ENCODE results near the gene TAX1BP1. TPM values are rescaled to one million over a fixed set of nuclear protein-coding genes. Genes with fewer than 3 reads are reported as not detected.

The TAX1BP1 gene
- total RNA-seq, 1 experiment from 2014 or later, result 58.3 TPM

DNA sequence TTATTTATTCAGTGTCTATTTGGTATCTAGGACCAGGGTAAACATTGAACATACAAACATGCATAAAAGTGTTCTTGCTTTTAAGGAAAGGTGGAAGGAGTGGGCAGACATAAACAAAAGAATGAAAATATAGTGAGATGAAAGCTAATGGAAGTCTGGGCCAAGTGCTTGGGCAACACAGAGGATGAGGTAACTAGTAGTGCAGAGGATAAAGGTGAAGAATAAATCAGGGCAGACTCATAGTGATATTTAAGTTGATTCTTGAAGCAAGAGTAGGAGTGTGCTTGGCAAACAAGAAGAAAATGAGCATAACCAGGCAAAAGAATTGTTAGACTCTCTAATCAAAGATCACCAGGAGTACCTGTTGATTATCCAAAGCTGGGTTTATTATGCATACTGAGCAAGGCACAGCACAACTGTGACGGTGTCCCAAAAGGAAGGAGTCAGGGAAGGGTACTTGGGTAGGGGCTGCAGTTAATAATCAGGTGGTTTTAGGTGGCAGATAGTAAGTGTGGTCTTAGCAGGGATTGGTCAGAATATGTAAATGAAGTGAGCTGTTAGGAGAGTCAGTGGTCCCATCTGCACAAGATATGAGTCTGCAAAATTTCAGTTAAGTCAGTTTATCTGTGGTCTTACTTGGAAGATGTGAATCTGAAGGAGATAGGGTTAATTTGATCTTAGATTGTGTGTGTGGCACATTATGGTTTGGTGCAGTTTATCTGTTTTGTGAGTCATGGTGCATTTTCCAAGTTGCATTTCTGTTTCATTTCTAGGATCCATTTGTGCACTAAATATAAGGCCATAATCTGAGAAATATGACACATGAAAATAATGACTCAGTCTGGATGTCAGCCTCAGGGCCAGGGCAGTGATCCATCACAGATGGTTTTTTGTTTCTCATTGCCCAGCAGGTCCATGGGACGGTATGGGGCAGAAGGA lies 30.6 kb upstream of the TAX1BP1 start:
- H3K9me3 ChIP-seq (ENCODE audit: control insufficient read depth, low read depth, low read length), result no peaks in the 10 kb centered on the region
- no peak overlapping the region for H2AFZ ChIP-seq (ENCODE audit: low read length)
- no peak overlapping the region for H3T11ph ChIP-seq (ENCODE audit: low read length)
- H3K9ac ChIP-seq (ENCODE audit: extremely low read depth, insufficient read length, low read length), result no peak overlapping the region
- H3K27ac ChIP-seq (ENCODE audit: insufficient read length, low read depth, low read length), result no peak overlapping the region
- no peak overlapping the region for H3K4ac ChIP-seq (ENCODE audit: low read depth, low read length)
- H3K27me3 ChIP-seq (ENCODE audit: insufficient read depth, low read length), result no peaks in the 10 kb centered on the region
- H3K4me1 ChIP-seq (ENCODE audit: insufficient read depth, low read length), result no peaks in the 10 kb centered on the region
- no peak overlapping the region for H4K8ac ChIP-seq (replicated peaks; ENCODE audit: insufficient read length, low read depth, low read length)
- no peak overlapping the region for H3K56ac ChIP-seq (ENCODE audit: insufficient read length, low read depth, low read length)
- no peak overlapping the region for H3K18ac ChIP-seq (ENCODE audit: insufficient read length, low read depth, low read length)
- H4K91ac ChIP-seq (ENCODE audit: insufficient read length, low read depth, low read length), result no peak overlapping the region
- H3K14ac ChIP-seq (ENCODE audit: insufficient read depth, low read length), result no peak overlapping the region
- no peaks in the 10 kb centered on the region for H3K23me2 ChIP-seq (ENCODE audit: insufficient read length, low read depth, low read length, poor library complexity, severe bottlenecking)
- peaks cover 0 to 3% of the 10 kb centered on the region in 2 experiments; a peak in 1 of 5 replicates for H3K9me3 Mint-ChIP-seq
- no peak overlapping the region for H3K4me3 Mint-ChIP-seq
- TF ChIP-seq, protein P1, sequence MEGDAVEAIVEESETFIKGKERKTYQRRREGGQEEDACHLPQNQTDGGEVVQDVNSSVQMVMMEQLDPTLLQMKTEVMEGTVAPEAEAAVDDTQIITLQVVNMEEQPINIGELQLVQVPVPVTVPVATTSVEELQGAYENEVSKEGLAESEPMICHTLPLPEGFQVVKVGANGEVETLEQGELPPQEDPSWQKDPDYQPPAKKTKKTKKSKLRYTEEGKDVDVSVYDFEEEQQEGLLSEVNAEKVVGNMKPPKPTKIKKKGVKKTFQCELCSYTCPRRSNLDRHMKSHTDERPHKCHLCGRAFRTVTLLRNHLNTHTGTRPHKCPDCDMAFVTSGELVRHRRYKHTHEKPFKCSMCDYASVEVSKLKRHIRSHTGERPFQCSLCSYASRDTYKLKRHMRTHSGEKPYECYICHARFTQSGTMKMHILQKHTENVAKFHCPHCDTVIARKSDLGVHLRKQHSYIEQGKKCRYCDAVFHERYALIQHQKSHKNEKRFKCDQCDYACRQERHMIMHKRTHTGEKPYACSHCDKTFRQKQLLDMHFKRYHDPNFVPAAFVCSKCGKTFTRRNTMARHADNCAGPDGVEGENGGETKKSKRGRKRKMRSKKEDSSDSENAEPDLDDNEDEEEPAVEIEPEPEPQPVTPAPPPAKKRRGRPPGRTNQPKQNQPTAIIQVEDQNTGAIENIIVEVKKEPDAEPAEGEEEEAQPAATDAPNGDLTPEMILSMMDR (conservative IDR thresholded peaks at IDR 0.05), result no peak
- H2BK5ac ChIP-seq (ENCODE audit: insufficient read length, low read length), result no peak overlapping the region
- WGBS (ENCODE audit: extremely low coverage, insufficient read length, low lambda C conversion rate), result no CpG with 5 or more reads among the region's 2 CpGs
- H2BK15ac ChIP-seq (ENCODE audit: low read depth, low read length), result no peak overlapping the region
- H4K20me1 ChIP-seq (ENCODE audit: control insufficient read depth, insufficient read depth, insufficient read length), result no peaks in the 10 kb centered on the region
- H3K27ac Mint-ChIP-seq, result no peak overlapping the region
- no peaks in the 10 kb centered on the region for H3K79me2 ChIP-seq (ENCODE audit: insufficient read depth, low read length)
- no peak overlapping the region for H2BK120ac ChIP-seq (ENCODE audit: low read depth, low read length, poor library complexity, severe bottlenecking)
- no peaks in the 10 kb centered on the region for H3K4me1 Mint-ChIP-seq
- no peak overlapping the region for H3K23ac ChIP-seq (ENCODE audit: insufficient read length, low read depth, low read length)
- no peaks in the 10 kb centered on the region for H3K79me1 ChIP-seq (ENCODE audit: insufficient read depth, low read depth, low read length, poor library complexity, severe bottlenecking)
- DNase-seq, result no peak
- H3K27me3 Mint-ChIP-seq (ENCODE audit: low read depth), result peaks cover 3% of the 10 kb centered on the region
- H4K5ac ChIP-seq (ENCODE audit: insufficient read length, low read depth, low read length), result no peak overlapping the region
- H2BK12ac ChIP-seq (ENCODE audit: insufficient read length, low read depth, low read length), result no peak overlapping the region
- no peak overlapping the region for H2AK5ac ChIP-seq (ENCODE audit: insufficient read length, low read length)
- H3K4me2 ChIP-seq (ENCODE audit: insufficient read depth, insufficient read length, low read length), result no peak overlapping the region
- H3K36me3 Mint-ChIP-seq (ENCODE audit: insufficient read depth in 1 of 3, low read depth in 3 of 3), result no peaks in the 10 kb centered on the region
- H2BK20ac ChIP-seq (ENCODE audit: low read depth, low read length, poor library complexity, severe bottlenecking), result no peak overlapping the region

All from H9 (cell line).